ENCODE data around the gene TTC24.
"Not testable (repeated sequence)": the region's sequence is repeated elsewhere in the genome, so short reads cannot be mapped to it uniquely, and the experiment has no call there.

The TTC24 gene

DNA sequence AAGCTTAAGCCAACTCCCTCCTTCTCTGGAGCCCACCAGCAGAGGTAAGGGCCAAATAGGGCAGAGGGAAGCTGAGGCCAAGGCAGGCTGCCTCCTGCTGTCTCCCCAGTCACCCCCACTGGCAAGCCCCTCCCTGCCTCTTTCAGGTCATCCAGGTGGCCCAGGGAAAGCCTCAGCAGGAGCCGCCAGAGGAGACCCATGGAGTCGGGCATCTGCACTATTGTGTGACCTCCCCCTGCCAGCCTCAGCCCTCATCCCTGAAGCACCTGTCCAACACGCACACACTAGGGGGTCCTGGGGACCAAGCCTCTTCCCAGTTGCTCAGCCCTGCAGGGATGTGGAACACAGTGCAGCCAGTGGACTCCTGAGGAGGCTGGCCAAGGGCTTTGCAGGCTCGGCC lies 6.8 kb downstream of the TTC24 start:
- FAIRE-seq: no peak
- no peak for DNase-seq (ENCODE audit: low spot score)

DNA sequence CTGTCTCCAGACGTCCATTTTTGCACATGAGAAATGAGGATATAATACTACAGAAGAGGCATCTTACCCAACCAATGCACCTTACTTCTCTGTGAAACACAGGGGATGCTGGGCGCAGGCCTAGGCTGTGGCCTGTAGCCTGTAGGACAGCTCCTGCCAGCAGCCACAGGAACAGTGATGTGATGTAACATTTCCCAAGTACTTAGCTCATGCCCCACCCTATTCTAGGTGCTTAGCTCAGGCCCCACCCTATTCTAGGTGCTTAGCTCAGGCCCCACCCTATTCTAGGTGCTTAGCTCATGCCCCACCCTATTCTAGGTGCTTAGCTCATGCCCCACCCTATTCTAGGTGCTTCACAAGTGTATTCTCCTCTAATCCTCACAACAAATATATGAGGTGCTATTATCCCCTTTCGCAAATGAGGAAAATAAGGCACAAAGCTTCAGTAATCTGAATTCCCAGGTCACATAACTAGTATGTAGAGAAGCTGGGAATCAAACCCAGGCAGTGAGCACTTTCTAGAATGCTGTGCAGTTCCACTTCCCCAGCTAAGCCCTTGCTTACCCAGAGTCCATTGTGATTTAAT lies 7.5 kb downstream of the TTC24 start:
- DNase-seq (ENCODE audit: low spot score): no peak
- no peak for FAIRE-seq

DNA sequence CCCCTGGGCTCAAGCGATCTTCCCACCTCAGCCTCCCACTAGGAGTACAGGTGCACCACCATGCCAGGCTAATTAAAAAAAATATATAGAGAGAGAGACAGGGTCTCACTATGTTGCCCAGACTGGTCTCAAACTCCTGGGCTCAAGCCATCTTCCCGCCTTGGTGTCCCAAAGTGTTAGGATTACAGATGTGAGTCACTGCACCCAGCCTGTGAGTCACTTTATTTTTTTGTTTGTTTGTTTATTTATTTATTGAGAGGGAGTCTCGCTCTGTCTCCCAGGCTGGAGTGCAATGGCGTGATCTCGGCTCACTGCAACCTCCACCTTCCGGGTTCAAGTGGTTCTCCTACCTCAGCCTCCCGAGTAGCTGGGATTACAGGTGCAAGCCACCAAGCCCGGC lies 8.4 kb downstream of the TTC24 start:
- FAIRE-seq: not testable (repeated sequence)

DNA sequence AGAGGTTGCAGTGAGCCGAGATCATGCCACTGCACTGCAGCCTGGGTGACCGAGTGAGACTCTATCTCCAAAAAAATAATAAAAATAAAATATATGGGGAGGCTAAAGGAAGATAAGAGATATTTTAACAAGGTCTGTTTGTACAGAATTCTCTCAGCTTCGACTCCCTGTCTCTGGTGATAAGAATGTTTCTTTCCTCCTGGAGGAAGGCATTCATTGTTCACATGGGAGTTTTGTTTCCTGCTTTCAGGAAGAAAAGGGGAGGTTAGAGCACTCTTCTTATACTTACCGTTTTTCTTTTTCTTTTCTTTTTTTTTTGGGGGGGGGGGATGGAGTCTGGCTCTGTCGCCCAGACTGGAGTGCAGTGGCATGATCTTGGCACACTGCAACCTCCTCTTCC lies 10.0 kb downstream of the TTC24 start:
- FAIRE-seq: no peak
- no peak for DNase-seq (ENCODE audit: low spot score)

More for the DNA sequence above, 8.4 kb downstream of the TTC24 start:
- not testable (repeated sequence) for DNase-seq (ENCODE audit: low spot score)

- FAIRE-seq: no peak
- no peak for DNase-seq (ENCODE audit: low spot score)
Observed at GRCh38 chr1:156590326-156591180, 11.0 kb downstream of the TTC24 start.

GRCh38 chr1:156591181-156591431 lies 11.6 kb downstream of the TTC24 start:
- DNase-seq (ENCODE audit: low spot score) (no peak), FAIRE-seq (no peak)

GRCh38 chr1:156591432-156592157 lies 12.1 kb downstream of the TTC24 start, which contains the start of gene NAXE:
TSS of gene NAXE (plus strand) at chr1:156591776. CDS start at chr1:156591805, 29 bp downstream.
- FAIRE-seq (no peak), DNase-seq (ENCODE audit: low spot score) (peak; percentile 28)

DNA sequence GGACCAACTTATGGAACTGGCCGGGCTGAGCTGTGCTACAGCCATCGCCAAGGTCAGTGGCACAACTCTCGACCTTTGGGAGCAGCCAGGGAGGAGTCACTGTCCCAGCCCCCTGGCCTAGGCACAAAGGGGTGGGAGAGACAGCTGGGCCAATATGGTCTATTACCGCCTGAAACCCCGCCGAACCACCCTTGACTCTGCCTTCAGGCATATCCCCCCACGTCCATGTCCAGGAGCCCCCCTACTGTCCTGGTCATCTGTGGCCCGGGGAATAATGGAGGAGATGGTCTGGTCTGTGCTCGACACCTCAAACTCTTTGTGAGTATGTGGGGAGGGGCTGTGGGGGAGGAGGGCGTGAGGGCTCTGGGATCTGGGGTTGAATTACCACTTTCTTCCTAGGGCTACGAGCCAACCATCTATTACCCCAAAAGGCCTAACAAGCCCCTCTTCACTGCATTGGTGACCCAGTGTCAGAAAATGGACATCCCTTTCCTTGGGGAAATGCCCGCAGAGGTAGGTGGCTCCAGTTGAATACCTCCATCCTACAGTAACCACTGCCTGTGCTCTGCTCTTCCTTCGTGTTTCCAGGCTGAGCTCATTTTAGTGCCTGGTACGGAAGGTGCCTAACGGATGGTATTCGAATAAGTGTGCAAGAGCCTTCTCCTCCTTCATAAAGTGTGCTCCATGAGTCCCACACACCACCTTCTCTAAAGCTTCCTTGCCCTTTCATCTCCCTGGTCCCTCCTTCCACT lies 12.8 kb downstream of the TTC24 start:
- FAIRE-seq: no peak

DNA sequence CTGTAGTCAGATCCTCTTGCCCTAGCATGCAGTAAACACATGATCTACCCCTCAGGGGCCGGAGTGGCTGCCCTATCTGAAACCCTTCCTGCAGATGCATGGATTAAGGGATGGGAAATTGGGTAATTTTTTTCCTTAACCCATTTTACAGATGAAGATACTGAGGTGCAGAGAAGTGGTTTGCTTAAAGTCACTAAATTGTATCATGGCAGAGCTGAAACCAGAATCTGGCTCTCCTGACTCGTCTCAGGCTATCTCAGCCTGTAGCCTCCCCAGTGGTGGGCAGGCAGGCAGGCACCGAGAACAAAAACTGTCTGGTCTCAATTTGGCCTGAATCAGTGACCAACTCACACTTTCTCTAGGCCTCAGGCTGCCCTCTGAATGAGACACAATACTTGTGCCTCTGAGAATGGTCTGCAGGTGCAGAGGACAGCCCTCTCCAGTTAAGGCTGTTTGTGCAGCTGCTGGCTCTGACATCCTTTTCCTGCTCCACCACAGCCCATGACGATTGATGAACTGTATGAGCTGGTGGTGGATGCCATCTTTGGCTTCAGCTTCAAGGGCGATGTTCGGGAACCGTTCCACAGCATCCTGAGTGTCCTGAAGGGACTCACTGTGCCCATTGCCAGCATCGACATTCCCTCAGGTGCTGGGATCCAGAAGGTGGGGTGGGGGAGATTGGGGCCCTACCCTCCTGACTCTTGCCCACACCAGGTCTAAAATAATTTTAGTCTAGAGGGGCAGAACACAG lies 13.6 kb downstream of the TTC24 start:
- FAIRE-seq: no peak
- no peak for DNase-seq (ENCODE audit: low spot score)

More for the DNA sequence above, 12.8 kb downstream of the TTC24 start:
- no peak for DNase-seq (ENCODE audit: low spot score)

DNA sequence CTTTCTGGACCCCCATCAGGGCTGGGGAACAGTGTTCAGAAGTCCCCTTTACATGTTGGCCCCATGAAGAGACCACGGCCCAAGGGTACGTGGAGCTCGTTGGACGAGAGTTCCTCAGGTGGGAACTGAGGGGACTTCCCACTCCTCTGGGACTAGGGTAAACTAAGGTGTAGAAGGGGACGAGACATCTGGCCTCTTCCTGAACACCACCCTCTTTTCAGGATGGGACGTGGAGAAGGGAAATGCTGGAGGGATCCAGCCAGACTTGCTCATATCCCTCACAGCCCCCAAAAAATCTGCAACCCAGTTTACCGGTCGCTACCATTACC lies 14.1 kb downstream of the TTC24 start:
- FAIRE-seq (no peak), DNase-seq (ENCODE audit: low spot score) (no peak)

DNA sequence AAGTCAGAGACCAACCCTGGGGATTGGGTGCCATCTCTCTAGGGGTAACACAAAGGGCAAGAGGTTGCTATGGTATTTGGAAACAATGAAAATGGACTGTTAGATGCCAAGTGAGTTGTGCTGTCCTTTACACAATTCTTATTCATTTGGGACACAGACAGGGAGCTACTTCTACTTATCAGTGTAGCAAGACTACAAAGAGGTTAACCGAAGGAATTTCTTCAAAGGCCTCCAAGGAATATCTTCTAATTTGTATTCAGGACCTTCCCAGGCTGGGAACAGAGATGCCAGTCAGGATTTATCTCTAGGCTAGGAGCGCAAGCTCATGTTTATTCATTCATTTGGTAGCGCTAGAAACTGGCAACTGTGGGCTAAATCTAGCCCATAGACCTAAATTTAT lies 14.7 kb downstream of the TTC24 start:
- FAIRE-seq (no peak), DNase-seq (ENCODE audit: low spot score) (no peak)

DNA sequence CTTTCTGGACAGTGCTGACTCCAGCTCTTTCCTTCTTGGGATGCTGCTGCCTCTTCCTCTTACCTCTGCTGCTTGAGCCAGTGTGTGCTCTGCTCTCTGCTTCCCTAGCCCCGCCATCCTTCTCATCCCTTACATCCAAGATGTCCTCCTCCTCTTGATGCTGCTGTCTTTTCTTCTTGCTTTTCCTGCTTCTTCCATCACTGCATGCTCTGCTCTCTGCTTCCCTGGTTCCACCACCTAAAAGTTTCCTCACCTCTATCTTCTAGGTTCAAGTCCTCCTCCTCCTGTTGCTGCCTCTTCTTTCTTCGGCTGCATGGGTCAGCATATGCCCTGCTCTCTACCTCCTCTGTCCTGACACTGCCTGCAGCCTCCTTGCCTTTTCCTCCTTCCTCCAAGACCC lies 15.5 kb downstream of the TTC24 start:
- no peak for FAIRE-seq
- no peak for DNase-seq (ENCODE audit: low spot score)

- no peak for FAIRE-seq
- no peak for DNase-seq (ENCODE audit: low spot score)
Observed at GRCh38 chr1:156596426-156596825, 16.9 kb downstream of the TTC24 start.

DNA sequence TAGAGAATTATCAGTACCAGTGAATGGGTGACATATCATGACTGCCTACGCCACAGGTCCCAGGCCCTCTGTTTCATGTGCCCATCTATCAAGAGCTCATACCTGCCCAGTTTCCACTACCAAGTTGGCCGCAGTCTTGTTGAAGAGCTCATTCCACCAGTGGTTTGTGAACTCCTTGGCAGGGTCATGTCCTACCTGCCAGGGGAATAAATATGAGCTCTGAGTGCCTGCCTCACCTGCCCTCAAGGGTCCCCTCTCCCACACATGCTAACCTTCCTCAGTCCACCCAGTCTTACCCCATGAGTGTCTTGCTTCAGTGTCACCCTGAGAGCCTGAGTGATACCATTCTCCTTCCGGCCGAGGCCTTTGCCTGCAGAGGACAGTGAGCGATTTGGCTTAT lies 18.6 kb downstream of the TTC24 start:
- no peak for FAIRE-seq
- DNase-seq (ENCODE audit: low spot score): no peak

DNA sequence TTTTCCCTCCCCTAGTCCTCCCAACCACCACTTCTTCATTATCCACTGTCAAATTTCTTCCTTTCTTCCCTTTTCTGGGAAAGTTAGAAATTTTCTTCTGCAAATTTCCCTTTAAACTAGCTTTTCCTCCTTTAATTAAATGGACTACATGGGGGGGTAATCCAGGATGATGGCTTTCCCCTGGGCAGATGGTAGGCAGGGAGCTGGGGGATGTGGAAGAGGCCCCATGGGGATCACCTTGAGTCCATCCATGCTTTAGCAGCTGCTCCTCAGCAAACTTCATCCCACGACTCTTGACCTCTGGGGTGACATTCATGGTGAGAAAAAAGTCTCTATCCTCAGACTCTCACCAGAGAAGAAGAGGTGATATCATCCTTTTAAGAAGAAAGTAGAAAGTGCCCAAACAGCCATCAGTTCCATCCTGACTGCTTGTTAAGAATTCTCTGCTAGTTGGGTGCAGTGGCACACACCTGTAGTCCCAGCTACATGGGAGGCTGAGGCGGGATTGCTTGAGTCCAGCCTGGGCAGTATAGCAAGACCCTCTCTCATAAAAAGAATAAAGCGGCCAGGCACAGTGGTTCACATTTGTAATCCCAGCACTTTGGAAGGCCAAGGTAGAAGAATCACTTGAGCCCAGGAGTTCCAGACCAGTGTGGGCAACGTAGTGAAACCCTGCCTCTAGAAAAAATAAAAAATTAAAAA lies 19.4 kb downstream of the TTC24 start:
- FAIRE-seq: no peak
- no peak for DNase-seq (ENCODE audit: low spot score)

- DNase-seq (ENCODE audit: low spot score): peak; percentile 24
Observed at GRCh38 chr1:156599811-156600210, 20.3 kb downstream of the TTC24 start.

DNA sequence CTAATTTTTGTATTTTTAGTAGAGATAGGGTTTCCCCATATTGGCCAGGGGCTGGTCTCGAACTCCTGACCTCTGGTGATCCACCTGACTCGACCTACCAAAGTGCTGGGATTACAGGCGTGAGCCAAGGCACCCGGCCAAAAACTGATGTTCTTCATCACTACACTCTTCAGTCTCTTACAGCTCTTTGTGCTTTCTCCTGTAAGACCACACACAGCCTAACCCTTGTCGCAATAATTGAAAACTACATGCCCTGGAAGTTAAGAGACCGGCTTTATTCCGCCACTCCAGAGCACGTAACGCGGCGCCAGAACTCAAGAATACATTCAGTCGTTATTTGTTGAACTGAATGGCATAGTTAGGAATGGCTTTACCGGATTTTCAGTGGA lies 21.2 kb downstream of the TTC24 start:
- DNase-seq (ENCODE audit: low spot score): no peak
- FAIRE-seq: no peak

More at GRCh38 chr1:156599811-156600210, 20.3 kb downstream of the TTC24 start:
- FAIRE-seq: no peak

DNA sequence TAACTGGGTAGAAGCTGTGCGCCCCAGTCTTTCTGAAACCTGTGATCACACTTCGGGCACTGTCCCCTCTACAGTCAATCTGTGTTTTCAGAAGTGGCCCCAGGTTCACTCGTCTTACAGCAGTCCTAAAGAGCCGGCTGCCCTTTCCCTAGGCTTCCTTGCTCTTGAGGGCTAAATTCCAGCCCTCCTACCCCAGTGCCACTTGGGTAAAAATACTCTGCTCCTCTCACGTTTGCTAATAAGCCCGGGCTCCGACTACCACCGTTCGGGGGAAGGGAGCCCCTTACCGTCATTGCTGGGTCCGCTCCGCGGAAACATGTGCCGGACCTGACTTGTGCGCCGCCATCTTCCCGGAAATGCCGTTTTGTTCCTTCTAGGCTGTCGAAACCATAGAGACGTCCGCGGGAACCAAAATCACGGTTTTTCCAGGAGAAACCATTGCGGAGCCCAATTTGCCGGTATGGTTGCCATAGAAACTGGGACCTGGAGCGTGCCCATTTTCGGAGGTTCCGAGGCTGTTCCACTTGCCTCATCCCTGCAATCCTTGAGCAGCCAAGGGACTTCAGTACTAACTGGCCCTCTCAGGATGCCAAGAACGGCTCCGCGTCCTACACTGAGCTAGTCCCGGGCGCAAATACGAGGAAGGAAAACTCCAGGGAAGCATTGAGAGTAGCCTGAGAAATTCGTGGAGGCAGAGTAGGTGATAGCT lies 21.8 kb downstream of the TTC24 start, which contains the start of gene GPATCH4:
GPATCH4 (minus strand) TSS at position 358 of the 709 bp plus-strand sequence.
- FAIRE-seq (no peak), DNase-seq (ENCODE audit: low spot score) (peak; percentile 70)

DNA sequence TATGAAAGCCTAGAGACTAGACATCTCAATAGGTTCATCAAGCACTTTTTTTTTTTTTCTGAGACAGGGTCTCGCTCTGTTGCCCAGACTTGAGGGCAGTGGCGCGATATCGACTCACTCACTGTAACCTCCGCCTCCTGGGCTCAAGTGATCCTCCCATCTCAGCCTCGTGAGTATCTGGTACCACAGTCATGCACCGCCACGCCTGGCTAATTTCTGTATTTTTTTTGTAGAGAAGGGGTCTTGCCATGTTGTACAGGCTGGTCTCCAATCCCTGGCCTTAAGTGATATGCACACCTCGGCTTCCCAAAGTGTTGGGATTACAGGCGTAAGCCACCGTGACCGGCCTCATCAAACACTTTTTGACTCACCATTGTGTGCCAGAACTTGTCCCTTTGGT lies 22.4 kb downstream of the TTC24 start:
- FAIRE-seq (no peak), DNase-seq (ENCODE audit: low spot score) (no peak)

DNA sequence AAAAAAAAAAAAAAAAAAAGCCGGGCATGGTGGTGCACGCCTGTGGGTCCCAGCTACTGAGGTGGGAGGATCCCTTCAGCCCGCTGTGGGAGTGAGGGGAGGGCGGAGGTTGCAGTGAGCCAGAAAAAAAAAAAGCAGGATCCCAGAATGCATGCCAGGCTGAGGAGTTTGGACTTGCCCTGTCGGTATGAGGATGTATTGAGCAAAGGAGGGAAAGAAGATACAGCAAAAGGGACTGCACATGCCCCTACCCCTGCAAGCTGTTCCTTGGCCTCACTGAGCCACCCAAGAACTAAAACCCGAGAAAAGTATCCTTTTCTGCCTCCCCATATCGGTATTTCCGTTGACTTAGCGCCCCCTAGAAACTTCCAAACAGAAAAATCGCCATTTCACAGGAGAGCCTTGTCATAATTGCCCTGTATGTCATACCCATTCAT lies 23.1 kb downstream of the TTC24 start:
- FAIRE-seq (no peak), DNase-seq (ENCODE audit: low spot score) (no peak)
